ENCODE measurements around the gene MARS2.
"Not testable (repeated sequence)": the region's sequence is repeated elsewhere in the genome, so short reads cannot be mapped to it uniquely, and the experiment has no call there.

Gene MARS2

DNA sequence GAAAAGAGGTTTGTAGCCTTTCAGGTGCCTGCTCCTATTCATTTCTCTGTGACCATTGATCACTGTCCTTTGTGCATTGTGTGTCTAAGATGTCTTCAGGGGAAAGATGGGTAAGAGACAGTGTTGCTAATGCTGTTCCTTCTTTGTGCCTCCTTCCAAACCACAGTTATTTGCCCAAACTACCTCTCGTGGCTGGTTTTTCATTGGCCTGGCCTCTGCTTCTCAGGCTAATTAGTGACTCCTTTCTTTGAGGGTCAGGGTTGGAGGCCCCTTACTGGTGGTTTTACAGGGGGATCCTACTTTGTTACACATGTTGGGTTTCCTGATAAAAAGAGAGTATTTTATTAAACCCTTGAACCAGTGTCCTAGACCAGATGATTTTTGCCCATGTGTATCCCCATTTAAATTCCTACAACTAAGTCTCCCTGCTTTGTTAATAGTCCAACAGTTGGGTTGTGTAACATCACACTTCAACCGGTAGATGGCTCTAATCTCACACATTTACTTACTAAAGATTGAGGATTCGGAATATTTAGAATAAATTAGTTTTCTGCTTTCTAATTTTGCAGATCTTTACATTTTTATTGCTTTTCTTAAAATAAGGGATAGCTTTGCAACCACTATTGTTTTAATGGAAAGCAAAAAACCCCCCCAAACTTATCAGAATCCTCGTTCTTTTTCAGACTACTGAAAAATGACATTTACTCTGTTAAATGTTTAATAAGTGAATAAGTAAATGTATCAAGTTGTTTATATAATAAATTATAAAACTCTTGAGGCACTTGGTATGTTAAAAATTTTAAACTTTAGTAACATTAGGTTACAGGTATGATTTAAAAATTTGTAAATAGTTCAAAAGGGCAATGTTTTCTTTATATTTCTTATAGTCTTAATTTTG, 2.4 kb downstream of the MARS2 start:
- DNase-seq, result peak; percentile 39

DNA sequence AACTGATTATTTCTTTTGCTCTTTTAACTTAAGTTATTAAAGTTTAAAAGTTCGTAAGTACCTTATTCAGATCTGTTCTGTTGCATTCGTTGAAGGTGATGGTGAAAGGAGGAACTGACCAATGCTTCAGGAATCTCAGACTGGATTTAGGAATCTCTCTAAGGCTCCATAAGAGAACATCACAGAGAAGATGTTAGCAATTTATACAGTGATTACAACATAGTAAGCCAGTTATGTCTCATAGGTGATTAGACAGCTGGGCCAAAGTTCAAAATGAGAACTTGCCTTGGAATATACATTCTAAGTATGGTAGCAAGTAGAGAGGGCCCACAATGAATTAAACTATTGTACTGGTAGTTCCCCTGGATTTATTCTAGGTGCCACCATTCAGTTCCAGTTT, 3.2 kb downstream of the MARS2 start:
- DNase-seq, result no peak

DNA sequence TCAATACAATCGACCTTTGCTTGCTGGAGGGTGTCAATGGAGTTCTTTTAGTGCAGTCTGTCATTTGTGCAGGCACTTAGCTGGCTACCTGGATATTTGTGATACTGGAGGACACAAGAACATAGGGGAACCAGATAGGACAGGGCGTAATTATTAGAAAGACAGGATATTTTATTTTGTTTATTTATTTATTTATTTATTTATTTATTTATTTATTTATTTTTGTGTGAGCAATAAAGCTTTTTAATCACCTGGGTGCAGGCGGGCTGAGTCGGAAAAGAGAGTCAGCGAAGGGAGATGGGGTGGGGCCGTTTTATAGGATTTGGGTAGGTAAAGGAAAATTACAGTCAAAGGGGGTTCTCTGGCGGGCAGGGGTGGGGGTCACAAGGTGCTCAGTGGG, 4.0 kb downstream of the MARS2 start:
- not testable (repeated sequence) for DNase-seq

DNA sequence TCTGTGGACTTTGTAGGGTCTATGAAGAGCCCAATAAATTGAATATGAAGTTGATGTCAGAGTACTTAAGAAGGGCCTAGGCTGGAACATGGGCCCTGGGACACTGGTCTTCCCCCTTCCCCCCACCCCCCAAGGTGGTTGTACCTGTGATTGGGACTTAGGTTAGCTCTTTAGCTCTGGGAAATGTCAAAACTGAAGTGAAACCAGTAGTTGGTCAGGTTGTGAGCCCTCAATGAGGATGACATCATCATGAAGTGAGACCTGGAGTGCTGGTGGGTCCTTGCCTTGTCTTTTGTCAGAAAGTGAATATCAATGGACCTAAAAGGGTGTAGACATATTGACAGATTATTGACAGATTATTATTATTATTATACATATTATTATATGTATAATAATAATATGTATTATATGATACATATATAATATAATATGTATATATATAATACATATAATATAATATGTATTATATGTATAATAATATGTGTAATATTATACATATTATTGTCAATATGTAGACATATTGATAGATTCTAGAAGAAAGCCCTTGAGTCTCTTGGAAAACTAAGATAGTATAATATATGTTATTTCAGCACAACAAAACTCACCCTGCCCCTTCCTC, 5.4 kb downstream of the MARS2 start:
- peak; percentile 67 for DNase-seq

DNA sequence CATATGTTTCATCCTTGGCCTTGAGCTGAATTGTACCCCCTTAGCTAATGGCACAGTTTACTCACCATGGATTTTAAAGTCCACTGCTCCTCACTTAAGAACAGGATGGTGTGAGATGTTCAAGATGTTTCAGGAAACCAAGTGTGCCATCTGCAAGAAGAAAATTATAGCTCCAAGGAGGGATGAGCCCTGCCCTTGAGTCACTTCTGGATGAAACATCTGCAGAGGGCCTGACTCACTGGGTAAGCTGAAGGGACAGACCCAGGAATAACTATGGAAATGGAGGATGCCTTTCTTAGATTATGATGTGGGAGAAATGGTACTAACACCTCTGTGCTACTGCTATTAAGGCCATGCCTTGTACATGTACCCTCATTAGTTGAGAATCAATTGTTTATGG, 6.4 kb downstream of the MARS2 start:
- no peak for DNase-seq

DNA sequence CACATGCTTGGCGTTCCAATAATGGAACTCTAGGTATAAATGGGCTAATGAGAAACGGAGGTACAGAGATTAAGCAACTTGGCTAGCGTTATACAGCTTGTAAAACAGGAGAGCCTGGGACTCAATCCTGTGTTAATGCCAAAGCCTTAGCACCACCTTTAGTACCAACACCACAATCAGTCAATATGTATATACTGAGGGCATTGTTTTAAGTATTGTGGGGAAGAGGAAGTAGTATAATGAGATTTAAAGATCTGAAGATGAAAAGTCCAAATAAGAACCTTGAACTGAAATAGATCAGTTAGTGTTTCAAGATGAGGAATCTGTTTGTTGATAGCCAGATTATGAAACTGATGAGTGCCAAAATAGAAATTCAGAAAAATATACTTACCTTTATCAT, 8.1 kb downstream of the MARS2 start:
- no peak for DNase-seq

DNA sequence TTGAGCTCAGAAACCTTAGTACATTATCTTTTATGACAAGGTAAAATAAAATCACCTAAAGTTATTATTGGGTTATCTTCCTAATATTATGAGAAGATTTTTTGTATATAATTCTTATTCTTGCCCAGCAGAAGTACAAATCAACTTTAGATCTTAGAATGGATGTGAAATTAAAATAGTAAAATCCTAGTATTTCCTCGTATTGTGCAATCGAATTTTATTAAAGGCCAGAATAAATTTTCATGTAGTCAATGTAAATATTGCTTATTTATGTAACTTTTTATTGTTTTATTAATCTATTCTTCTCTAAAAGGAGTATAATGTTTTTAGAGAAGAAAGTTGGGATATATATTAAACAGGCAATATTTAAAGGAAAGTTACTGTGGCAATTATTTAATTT, 12.7 kb downstream of the MARS2 start:
- no peak for DNase-seq

DNA sequence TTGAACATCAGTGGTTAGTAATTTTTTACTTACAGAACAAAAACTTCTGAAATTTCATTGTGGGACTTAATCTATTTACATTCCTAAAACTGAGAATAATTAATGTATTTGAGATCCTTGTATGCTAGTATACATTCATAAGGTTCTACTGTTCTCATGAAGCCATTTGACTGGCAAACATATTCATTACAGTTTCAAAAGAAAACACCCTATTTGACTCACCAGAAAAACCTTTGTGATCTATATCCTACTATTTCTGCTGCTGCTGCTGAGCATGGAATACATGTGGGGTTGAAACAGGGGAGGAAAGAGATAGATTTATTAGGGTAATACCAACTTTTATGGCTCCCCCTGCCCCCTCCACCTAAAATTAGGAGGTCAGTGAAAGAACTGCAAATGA, 21.8 kb downstream of the MARS2 start:
- DNase-seq, result no peak

DNA sequence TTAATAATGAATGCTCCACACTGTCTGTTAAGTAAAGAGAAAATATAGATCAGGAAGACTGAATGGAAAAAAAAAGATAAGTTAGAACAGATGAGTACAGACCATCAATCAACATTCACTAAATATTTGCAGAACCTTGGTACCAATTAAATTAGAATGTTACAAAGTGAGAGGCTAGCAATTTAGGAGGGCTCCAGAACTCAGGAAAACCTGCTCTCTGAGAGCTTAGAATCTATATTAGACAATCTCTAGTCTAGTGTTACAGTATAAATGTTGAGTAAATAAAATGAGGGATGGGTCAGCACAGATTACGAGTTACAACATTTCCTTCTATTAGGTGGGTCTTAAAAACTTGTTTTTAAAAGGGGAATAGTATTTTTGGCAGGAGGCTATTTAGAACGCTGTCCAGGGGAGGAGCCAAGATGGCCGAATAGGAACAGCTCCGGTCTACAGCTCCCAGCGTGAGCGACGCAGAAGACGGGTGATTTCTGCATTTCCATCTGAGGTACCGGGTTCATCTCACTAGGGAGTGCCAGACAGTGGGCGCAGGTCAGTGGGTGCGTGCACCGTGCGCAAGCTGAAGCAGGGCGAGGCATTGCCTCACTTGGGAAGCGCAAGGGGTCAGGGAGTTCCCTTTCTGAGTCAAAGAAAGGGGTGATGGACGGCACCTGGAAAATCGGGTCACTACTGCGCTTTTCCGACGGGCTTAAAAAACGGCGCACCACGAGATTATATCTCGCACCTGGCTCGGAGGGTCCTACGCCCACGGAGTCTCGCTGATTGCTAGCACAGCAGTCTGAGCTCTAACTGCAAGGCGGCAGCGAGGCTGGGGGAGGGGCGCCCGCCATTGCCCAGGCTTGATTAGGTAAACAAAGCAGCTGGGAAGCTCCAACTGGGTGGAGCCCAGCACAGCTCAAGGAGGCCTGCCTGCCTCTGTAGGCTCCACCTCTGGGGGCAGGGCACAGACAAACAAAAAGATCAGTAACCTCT, 23.7 kb downstream of the MARS2 start:
- DNase-seq, result not testable (repeated sequence)

DNA sequence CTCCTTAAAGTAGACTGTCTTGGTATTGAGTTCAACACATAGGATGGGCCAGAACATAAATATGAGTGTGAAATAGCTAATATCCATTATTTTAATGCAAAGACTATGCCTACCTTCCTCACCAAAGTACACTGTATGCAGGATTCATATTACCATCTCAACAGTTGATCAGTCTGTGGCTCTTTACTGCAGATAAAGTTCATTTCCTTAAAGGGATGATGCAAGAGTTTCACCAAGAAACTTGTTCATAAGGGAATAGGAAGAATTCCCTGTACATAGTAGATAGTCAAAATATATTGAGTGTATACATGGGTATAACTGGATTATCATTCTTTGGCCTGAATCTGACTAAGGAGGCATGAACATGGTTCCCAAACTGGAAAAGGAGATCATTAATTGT, 35.0 kb downstream of the MARS2 start:
- no peak for DNase-seq
